GM19467 (cell line): ENCODE measurements around the gene M1AP.
A peak's percentile ranks its signal among the peaks of the same experiment; 100 is the strongest.

Experiments
- ATAC-seq: cut with Tn5 transposase; IDR thresholded peaks from one replicate; pipeline ENCODE4 v1.9.1; 2021; ENCODE audit warnings: mild to moderate bottlenecking, moderate library complexity; ENCODE audit not compliant: unreplicated experiment

M1AP gene

DNA sequence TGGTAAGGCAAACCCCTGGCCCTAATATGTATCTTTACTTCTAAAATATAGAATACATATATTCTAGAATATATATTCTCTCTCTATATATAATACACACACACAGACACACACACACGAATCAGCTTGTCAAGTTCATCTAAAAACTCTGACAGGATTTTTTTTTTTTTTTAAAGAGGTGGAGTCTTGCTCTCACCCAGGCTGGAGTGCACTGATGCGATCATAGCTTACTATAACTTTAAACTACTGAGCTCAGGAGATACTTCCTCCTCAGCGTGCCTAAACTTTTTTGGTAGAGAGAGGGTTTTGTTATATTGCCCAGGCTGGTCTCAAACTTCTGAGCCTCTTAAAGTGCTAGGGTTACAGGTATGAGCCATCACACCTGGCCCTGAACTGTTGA, 48.5 kb downstream of the M1AP start:
- ATAC-seq = no peak

DNA sequence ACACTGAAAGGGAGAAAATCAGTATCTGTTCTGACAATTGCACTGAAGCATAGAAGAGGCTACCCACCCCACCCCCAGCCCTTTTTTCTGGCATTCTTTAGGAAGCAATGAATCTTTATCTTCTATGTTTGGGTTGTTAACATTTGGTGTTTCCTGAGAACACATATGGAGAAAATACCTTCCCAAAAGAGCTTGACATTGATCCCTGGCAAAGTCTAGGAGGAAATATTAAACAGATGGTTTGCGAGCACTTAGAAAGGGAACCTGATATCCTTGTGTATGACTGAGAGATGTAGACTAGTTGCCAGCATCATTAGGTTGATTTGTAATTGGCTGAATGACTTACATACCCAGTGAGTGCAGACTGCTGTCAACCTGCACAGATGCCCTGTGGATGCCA, 50.7 kb downstream of the M1AP start:
- no peak for ATAC-seq

DNA sequence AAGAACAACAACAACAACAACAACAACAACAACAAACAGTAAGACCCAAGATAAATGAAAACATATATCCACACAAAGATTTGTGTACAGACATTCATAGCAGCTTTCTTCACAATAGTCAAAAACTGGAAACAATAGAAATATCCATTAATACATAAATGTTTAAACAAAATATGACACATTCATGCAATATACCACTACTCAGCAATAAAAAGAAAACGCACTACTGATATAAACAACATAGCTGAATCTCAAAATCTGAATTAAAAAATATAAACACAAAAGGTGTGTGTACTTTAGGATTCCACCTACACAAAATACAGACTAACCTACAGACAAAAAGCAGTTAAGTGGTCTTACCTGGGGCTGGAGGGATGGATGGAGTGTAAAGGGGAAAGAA, 51.5 kb downstream of the M1AP start:
- ATAC-seq = no peak

DNA sequence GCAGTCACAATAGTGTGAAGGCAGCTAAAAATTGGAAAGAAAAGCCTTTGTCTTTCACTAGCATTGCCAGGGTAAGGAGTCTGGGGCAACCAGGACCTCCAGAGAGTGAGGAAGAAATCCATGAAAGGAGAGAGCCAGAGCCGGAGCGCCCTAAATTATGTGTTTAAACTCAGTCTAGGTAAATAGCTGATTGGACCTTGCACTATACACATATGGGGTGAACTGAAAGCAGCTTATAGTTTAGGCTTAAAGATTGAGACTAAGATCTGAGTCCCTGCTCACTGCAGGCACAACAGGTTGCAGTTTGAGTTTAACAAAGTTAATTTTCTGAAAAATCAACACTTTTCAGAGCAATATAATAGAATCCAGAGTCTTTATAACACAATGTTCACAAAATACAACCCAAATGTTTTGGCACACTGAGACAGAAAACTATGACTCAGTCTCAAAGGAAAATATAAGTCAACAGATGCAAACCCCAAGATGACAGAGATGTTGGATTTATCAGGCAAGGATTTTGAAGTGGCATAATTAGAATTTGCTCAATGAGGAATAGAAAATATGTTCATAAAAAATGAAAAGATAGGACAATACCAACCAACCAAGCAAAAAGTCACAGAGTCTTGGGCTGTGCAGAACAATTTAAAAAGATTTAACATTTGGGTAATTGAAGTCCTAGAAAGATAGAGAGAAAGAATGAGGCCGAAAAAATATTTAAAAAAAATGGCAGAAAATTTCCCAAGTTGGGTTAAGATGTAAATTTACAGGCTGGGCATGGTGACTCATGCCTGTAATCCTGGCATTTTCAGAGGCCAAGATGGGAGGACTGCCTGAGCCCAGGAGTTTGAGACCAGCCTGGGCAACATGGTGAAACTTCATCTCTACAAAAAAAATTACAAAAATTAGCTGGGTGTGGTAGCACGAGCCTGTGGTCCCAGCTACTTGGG, 54.0 kb downstream of the M1AP start:
- ATAC-seq = no peak

DNA sequence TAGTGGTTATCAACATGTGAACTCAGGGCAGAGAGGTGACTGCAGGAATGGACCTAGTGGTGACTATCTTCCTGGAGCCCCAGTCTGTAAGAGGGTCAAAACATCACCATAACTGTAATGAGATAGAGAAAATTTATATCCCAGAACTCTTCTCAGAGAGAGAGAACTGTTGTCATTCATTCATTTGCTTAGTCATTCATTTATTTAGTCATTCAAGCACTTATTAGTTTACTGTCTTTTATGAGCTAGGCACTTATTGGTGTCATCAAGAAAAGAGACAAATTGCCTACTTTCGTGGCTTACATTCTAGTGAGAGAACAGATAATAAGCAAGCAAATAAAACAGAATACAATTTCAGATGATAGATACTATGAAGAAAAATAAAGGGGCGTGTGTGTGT, 59.5 kb downstream of the M1AP start:
- no peak for ATAC-seq

DNA sequence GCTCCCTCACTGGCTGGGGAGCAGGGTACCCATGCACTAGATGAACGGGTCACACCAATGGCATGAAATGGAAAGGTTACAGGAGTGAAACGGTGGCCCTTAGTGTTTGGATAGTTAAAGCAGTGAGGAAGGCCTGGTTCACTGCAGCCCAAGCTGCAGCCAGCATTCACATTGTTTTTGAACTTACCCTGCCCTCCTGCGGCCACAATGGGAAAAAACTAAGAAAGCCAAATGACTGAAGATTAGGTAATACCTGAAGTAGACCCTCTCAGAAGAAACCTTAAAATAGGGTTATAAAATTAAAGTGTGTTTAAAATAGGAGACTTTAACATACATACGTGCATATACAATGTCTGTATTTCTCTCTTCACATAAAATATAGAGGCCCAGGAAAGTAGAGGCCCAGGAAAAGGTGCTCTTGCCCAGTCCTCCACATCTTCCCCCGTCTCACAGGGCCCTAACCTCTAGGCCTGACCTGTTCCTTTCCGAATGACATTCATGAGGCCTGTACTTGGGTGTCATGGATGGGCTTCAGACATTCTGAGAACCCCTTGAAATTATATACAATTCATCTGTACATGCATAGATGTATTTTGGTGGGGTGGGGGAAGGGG, 60.4 kb downstream of the M1AP start:
- ATAC-seq = no peak

DNA sequence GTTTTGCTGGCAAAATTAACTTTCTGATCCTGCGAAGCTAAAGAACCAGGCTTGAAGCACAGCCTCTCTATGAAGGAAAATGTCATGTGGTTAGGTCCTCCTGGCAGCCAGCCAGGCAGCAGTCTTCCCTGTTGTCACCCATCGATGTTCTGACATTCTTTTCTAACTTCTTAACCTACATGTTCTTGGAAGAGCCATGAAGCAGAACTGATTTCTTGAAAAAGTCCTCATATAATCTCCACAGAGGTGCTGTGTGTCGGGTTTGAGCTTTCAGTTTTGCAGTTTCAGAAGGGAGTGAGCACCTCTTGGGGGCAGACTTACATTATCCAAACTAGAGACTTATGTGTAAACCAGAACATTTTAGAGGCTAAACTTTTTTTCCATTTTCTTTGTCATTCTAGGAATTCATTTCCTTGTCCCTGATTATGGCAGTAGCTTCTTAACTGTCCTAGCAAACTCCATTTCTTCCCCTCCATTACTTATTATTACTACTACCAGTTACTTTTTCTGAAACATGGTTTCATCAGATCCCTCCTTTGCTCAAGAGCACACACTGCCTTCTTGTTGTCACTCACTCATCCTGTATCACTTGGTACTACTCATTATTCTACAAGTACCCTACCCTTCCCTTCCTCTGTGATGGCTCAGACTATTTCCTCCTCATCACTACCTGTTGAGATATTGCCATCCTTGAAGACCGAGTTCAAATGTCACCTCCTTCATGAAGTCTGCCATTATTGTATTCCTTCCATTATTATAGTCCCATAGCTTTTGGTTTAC, 62.5 kb downstream of the M1AP start:
- no peak for ATAC-seq

DNA sequence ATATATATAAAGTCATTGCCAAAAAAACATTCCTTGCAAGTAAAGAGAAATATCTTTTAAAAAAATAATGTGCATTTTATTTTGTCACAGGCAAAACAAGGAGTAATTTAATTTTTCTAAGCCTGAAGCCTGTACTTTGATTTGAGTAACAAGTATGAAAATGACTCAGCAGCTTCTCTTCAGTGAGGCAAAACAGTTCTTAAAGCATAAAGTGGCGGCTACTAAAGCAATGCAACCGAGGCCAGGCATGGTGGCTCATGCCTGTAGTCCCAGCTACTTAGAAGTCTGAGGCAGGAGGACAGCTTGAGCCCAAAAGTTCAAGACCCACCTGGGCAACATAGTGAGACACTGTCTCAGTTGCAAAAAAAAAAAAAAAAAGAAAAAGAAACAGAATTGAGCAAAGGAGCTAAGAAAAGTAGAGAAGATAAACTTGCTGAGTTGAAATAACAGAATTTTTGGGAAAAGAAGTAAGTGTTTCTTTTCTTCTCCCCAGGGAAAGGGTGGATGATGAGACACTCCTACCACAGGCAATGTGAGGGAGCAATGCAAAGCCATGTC, 64.0 kb downstream of the M1AP start:
- ATAC-seq = no peak

DNA sequence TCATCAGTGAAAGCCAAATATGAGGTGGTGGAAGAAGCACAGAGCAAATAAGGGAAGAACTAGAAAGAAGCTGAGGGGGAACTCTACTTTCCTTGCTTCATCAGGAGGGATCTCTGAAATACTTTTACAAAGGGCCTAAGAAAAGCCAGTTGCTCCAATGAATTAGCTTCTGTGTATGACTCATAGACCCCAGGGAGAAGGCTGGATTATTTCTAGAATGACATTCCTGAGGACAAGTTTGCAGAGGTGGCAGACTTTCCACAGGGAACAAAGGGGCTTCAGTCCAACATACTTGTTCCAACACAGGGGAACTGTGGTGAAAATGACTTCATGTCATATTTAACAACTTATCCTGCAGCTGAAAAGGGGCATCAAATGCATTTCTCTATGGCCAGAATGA, 64.6 kb downstream of the M1AP start:
- no peak for ATAC-seq

DNA sequence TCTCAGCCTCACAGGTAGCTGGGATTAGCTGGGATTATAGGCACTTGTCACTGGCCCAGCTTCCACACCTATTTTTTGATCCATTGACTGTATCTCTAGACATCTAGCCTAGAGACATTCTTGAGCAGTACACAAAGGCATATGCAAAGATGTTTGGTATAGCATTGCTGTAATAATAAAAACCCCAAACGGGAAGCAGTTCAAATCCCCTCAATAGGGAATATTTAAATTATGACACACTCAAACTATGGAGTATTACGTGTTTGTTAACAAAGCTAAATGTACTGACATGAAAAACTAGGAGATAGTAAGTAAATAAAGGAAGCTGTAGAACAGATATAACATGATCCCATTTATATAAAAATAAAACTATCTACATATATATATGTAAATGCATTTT, 65.9 kb downstream of the M1AP start:
- no peak for ATAC-seq

DNA sequence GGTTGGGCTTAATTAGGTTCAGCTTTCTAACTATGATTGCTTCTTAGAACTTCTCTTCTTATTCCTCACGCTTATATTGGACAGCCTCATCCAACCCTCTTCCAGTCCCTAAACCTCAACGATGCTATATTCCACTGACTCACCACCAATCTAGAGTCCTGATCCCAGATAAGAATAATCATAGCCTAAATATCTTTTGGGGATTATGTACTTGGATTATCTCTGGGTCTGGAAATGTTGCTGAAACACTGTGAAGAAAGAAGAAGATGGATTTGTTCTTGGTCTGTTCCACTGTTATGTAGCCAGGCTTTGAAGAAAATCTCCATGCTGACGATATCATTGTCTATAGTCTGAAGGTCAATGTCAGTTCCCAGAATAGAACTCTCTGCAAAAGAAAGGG, 66.7 kb downstream of the M1AP start:
- ATAC-seq = no peak

DNA sequence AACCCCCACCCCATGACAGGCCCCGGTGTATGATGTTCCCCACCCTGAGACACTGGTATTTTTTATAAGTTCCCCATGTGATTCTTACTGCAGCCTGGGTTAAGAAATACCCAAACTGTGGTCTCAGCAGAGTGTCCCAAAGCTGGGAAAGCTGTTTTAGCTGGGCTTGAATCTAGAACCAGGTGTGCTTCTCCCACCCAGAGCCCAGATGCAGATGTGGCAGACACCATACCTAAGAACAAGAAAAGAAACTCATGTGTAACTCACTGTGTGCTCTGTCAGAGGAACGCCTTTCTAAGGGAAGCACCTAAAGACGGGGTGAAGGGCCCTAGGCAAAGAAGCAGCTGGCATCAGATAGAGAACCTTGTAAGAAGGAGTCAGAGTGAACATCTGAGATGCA, 69.7 kb downstream of the M1AP start:
- ATAC-seq = no peak

DNA sequence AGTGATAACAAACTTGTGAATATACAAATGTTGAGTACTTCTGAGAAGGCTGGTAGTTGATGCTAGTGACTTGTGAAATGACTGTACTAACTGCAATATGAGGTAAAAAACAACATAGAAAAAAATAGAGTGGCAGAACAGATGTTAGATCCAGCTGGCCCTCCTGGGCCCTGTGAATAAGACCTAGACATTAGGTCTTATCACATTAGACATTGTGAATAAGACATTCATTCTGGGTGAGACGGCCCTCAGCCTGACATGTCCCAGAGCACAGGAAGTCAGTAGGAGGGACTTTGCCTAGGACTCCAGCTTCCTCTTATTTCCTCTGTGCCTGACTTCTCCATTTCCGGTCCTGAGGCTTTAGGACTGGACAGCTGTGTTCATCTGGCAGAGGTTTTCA, 70.7 kb downstream of the M1AP start:
- no peak for ATAC-seq

DNA sequence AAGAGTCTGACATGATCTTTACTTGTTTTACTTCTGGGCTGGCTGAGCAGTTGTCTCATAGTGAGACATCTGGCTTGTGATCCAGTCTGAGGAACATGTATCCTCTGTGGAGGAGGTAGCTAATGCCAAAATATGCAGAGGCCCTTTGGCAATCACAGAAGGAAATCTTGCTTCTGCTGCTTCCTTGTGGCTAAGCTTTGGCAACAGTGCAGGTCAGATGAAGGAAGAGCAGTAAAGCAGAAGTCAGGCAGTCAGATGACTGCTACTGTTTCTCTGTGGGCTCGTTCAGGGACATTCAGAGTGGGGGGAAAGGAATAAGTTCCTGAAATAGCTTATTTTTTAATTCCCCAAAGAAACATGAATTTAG, 71.3 kb downstream of the M1AP start:
- ATAC-seq = no peak

DNA sequence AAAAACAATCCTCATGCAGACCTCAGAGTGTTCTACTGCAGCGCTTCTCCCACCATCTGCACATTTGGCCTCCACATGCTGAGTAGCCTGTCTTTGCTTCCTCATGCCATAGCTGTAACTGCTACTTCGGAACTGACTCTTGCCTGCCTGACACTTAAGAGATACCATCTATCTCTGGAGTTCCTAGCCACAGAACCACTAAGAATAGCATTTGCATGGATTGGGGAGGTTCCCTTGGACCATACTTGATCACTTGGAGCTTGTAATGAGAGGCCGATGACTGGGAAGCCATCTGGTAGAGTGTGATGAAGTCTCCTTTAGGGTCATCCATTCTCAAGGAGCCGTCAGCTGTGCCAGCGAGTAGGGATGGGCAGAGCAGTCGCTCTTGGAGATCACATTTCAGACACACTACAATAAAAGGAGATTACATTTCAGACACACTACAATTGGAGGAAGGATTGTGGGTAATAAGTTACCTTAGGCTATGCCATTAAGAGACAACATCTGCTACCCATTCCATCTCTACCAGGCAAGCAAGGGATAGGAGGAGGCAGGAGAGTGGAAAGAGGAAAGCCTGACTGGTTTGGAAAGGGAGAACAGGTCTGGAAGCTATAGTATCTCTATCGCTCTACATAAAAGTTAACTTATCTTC, 71.8 kb downstream of the M1AP start:
- ATAC-seq = no peak

DNA sequence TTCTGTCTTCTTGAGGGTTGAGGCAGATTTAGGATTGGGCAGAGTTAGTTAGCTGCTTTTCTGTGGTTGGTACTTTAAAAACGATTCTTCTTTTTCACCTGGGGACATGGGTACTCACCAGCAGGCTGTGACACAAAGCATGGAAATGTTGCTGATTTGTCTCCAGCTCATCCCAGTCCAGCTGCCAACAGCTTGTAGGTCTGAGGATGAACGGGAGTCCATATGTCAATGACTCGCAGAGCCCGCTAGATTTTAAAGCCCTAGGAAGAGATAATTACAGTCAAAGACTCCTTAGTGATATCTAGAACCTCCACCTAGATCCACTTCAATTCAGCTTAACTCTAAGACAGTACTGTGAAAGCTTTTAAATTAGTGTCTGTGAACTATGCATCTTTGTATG, 72.8 kb downstream of the M1AP start:
- ATAC-seq = no peak

DNA sequence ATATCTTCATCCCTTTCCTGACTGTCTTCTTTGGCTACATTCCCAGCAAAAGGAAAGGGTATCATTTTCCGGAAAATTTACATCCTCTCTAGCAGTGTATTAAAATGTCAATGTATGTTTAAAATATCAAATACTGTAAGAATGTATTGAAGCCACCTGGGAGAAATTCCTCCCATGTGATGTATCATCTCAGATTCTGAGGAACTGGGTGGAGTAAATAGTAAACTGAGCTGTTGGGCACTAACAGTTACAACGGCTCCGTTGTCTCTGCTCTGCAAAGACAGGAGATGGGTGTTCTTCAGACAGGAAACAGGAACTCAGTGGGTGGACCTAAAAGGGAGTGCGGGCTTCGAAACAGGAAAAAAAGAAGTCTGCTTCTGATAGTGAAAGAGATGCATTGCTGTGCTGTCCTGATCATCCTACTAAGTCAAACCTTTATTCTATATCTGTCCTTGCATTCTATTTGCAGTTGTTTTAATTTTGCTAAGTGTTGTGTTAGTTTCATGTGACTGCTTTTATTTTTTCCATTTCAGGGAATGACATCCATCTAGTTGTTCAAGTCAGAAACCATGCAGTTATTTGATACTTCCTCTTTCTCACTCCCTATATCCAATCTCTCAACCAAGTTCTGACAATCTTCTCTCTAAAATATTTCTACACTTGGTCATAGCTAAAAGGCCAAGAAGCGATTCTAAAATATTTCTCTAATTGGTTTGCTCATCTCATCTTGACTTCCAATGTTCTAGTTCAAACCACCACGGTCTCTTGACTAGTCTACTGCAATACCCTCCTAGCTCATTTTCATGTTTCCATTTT, 74.2 kb downstream of the M1AP start:
- peak; percentile 47 for ATAC-seq

DNA sequence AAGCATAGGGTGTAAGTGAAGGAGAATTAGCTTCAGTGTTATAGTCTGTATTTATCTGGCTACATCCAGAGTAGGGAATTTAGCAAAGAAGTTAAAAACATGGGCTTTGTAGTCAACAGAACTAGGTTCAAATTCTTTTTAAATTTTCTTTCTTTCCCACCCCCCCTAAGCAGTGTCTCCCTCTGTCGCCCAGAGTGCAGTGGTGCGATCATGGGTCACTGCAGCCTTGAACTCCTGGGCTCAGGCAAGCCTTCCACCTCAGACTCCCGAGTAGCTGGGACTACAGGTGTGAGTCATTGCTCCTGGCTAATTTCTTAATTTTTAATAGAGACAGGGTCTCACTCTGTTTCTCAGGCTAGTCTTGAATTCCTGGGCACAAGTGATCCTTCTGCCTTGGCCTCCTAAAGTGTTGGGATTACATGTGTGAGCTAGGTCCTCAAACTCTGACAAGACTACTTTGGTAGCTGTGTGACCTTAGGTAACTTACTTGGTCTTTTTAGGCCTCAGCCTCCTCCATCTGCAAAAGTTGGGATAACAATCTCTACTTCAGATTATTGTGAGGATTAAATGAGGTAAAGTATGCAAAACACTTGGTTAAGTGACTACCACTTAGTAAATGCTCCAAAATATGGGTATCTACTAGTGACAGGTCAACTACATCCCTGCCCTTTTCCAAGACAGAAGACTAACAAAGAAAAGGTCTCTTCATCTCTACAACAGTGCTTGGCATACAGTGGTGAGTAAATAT, 75.8 kb downstream of the M1AP start:
- no peak for ATAC-seq

DNA sequence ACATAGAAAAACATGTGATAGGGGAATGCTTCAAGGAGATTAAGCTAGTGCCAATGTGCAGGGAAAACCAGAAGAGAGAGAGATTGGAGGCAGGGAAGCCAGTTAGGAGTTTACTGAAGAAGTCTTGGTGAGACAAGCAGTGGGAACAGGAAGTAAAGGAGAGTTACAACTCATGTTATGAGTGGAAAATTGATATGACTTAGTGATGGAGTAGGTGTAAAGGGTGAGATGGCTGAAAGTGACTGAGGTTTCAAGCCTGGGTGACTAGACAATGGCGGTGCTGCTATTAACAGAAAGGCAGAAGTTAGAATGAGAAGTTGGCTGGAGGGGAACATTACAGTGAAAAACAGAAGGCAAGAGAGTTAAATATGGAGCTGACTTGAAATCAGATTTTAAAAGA, 77.1 kb downstream of the M1AP start:
- peak; percentile 49 for ATAC-seq
